ENCODE measurements around the gene PIP5K1B. TPM values are rescaled to one million over a fixed set of nuclear protein-coding genes. Genes with fewer than 3 reads are reported as not detected.

The PIP5K1B gene
- total RNA-seq, 1 donor from 2014 or later, result 1.3 TPM

GRCh38 chr9:68964102-68964541, 259.1 kb downstream of the PIP5K1B start:
- Histone ChIP-seq H3K9me3 (ENCODE audit: insufficient read depth, low read depth, low read length) (no peaks in the 10 kb centered on the region), H3K36me3 (ENCODE audit: insufficient read depth, low read length) (no peaks in the 10 kb centered on the region), H3K4me2 (ENCODE audit: low read length) (no peak overlapping the region), H3K27ac (ENCODE audit: low read depth, low read length) (no peak overlapping the region), H3K4me1 (ENCODE audit: insufficient read depth, low read length) (no peaks in the 10 kb centered on the region), H3K9ac (ENCODE audit: low read length) (no peak overlapping the region), H4K20me1 (ENCODE audit: insufficient read depth, low read length) (no peaks in the 10 kb centered on the region), H3K4me3 (ENCODE audit: insufficient read depth, low read depth, low read length) (no peak overlapping the region), H3K27me3 (ENCODE audit: insufficient read depth, low read length) (no peaks in the 10 kb centered on the region), H2AFZ (ENCODE audit: low read depth, low read length) (no peak overlapping the region), H3K79me2 (ENCODE audit: insufficient read depth, low read length) (no peaks in the 10 kb centered on the region)
- no peak overlapping the region for H3K4me3 Mint-ChIP-seq (ENCODE audit: unreplicated experiment)
- FAIRE-seq (no peak), DNase-seq (ENCODE audit: low read depth) (no peak)
- H3K4me1 Mint-ChIP-seq (ENCODE audit: low read depth, unreplicated experiment), result no peaks in the 10 kb centered on the region
- no peaks in the 10 kb centered on the region for H3K36me3 Mint-ChIP-seq (ENCODE audit: low read depth, unreplicated experiment)
- TF ChIP-seq CTCF (IDR thresholded peaks at IDR 0.05; ENCODE audit: insufficient read depth, low read depth, low read length) (no peak), EZH2 (IDR thresholded peaks at IDR 0.05; ENCODE audit: insufficient read depth, low read length) (no peak)
- no peak overlapping the region for H3K27ac Mint-ChIP-seq (ENCODE audit: unreplicated experiment)
- H3K27me3 Mint-ChIP-seq (ENCODE audit: low read depth, unreplicated experiment), result no peaks in the 10 kb centered on the region
- H3K9me3 Mint-ChIP-seq (ENCODE audit: unreplicated experiment), result peaks cover 3% of the 10 kb centered on the region

GRCh38 chr9:68964765-68965164, 259.7 kb downstream of the PIP5K1B start:
- TF ChIP-seq EZH2 (IDR thresholded peaks at IDR 0.05; ENCODE audit: insufficient read depth, low read length), result no peak
- FAIRE-seq, result no peak

GRCh38 chr9:68966496-68966944, 261.5 kb downstream of the PIP5K1B start:
- FAIRE-seq (no peak), DNase-seq (ENCODE audit: low read depth) (no peak)
- Histone ChIP-seq H3K27me3 (ENCODE audit: insufficient read depth, low read length) (no peaks in the 10 kb centered on the region), H3K4me2 (ENCODE audit: low read length) (no peak overlapping the region), H3K4me1 (ENCODE audit: insufficient read depth, low read length) (no peaks in the 10 kb centered on the region), H4K20me1 (ENCODE audit: insufficient read depth, low read length) (no peaks in the 10 kb centered on the region), H3K36me3 (ENCODE audit: insufficient read depth, low read length) (no peaks in the 10 kb centered on the region), H3K79me2 (ENCODE audit: insufficient read depth, low read length) (no peaks in the 10 kb centered on the region), H3K9ac (ENCODE audit: low read length) (no peak overlapping the region), H3K4me3 (ENCODE audit: insufficient read depth, low read depth, low read length) (no peak overlapping the region), H3K27ac (ENCODE audit: low read depth, low read length) (no peak overlapping the region), H3K9me3 (ENCODE audit: insufficient read depth, low read depth, low read length) (no peaks in the 10 kb centered on the region), H2AFZ (ENCODE audit: low read depth, low read length) (no peak overlapping the region)
- Mint-ChIP-seq H3K36me3 (ENCODE audit: low read depth, unreplicated experiment) (no peaks in the 10 kb centered on the region), H3K9me3 (ENCODE audit: unreplicated experiment) (no peaks in the 10 kb centered on the region), H3K4me3 (ENCODE audit: unreplicated experiment) (no peak overlapping the region), H3K4me1 (ENCODE audit: low read depth, unreplicated experiment) (no peaks in the 10 kb centered on the region), H3K27ac (ENCODE audit: unreplicated experiment) (no peak overlapping the region), H3K27me3 (ENCODE audit: low read depth, unreplicated experiment) (no peaks in the 10 kb centered on the region)
- TF ChIP-seq EZH2 (IDR thresholded peaks at IDR 0.05; ENCODE audit: insufficient read depth, low read length), result no peak
- TF ChIP-seq CTCF (IDR thresholded peaks at IDR 0.05; ENCODE audit: insufficient read depth, low read depth, low read length), result no peak

More at GRCh38 chr9:68964765-68965164, 259.7 kb downstream of the PIP5K1B start:
- no peaks in the 10 kb centered on the region for H3K9me3 ChIP-seq (ENCODE audit: insufficient read depth, low read depth, low read length)
- Mint-ChIP-seq H3K36me3 (ENCODE audit: low read depth, unreplicated experiment) (no peaks in the 10 kb centered on the region), H3K9me3 (ENCODE audit: unreplicated experiment) (peaks cover 3% of the 10 kb centered on the region), H3K4me3 (ENCODE audit: unreplicated experiment) (no peak overlapping the region), H3K27me3 (ENCODE audit: low read depth, unreplicated experiment) (no peaks in the 10 kb centered on the region), H3K4me1 (ENCODE audit: low read depth, unreplicated experiment) (no peaks in the 10 kb centered on the region), H3K27ac (ENCODE audit: unreplicated experiment) (no peak overlapping the region)
- no peaks in the 10 kb centered on the region for H3K79me2 ChIP-seq (ENCODE audit: insufficient read depth, low read length)
- no peak overlapping the region for H2AFZ ChIP-seq (ENCODE audit: low read depth, low read length)
- H3K4me1 ChIP-seq (ENCODE audit: insufficient read depth, low read length), result no peaks in the 10 kb centered on the region
- no peak overlapping the region for H3K4me2 ChIP-seq (ENCODE audit: low read length)
- DNase-seq (ENCODE audit: low read depth), result no peak
- no peak overlapping the region for H3K27ac ChIP-seq (ENCODE audit: low read depth, low read length)
- H3K27me3 ChIP-seq (ENCODE audit: insufficient read depth, low read length), result no peaks in the 10 kb centered on the region
- no peaks in the 10 kb centered on the region for H4K20me1 ChIP-seq (ENCODE audit: insufficient read depth, low read length)
- H3K9ac ChIP-seq (ENCODE audit: low read length), result no peak overlapping the region
- no peaks in the 10 kb centered on the region for H3K36me3 ChIP-seq (ENCODE audit: insufficient read depth, low read length)
- no peak overlapping the region for H3K4me3 ChIP-seq (ENCODE audit: insufficient read depth, low read depth, low read length)

Data from astrocyte (in vitro differentiated cells and primary cell).